CD4-positive, CD25-positive, alpha-beta regulatory T cell (primary cell): ENCODE data around the gene TUBGCP2. TPM values are rescaled to one million over a fixed set of nuclear protein-coding genes. Genes with fewer than 3 reads are reported as not detected.
A peak's percentile ranks its signal among the peaks of the same experiment; 100 is the strongest.

Experiments used
- ATAC-seq, 2 donors: fragments of 150-1000 bp; cut with Tn5 transposase; one replicate each; pipeline ENCODE4 v1.10.0; 2021; ENCODE audit warnings: low read depth in 2 of 2, moderate number of reproducible peaks in 2 of 2, moderate library complexity in 1 of 2
- DNase-seq, 3 donors: peaks; one replicate each; pipeline versions ENCODE4 v3.0.0 to v3.0.0-alpha.2; 2012 to 2022; ENCODE audit warnings: mixed read lengths in 1 of 3
- H3K27ac ChIP-seq: one replicate; pipeline ENCODE4 v1.7.0; 2013; ENCODE audit warnings: mild to moderate bottlenecking, low read length; ENCODE audit not compliant: insufficient read depth, poor library complexity, severe bottlenecking
- H3K27me3 ChIP-seq: one replicate; pipeline ENCODE4 v1.7.0; 2013; ENCODE audit warnings: low read length; ENCODE audit not compliant: control insufficient read depth, insufficient read depth
- H3K36me3 ChIP-seq: one replicate; pipeline ENCODE4 v1.7.0; 2013; ENCODE audit warnings: mild to moderate bottlenecking, low read length, moderate library complexity; ENCODE audit not compliant: control insufficient read depth, insufficient read depth
- H3K4me1 ChIP-seq: 2 replicates; pipeline ENCODE4 v1.7.0; 2013; ENCODE audit warnings: mild to moderate bottlenecking, low read length; ENCODE audit not compliant: insufficient read depth, control insufficient read depth, poor library complexity, severe bottlenecking
- H3K4me3 ChIP-seq: one replicate; pipeline ENCODE4 v1.7.0; 2013; ENCODE audit warnings: low read depth, mild to moderate bottlenecking, low read length, moderate library complexity
- H3K9me3 ChIP-seq, 2 experiments: 1 replicate in 1 of 2; 2 replicates in 1 of 2; pipeline ENCODE4 v1.7.0; 2013; ENCODE audit warnings: low read length in 2 of 2, mild to moderate bottlenecking in 1 of 2, moderate library complexity in 1 of 2; ENCODE audit not compliant: control insufficient read depth in 2 of 2
- H3K27ac Mint-ChIP-seq, 3 donors: one replicate each; pipeline ENCODE4 v1.8.0; 2020 to 2022; ENCODE audit warnings: mild to moderate bottlenecking in 3 of 3, mixed read lengths in 3 of 3, moderate library complexity in 2 of 3
- H3K27me3 Mint-ChIP-seq: one replicate; pipeline ENCODE4 v1.8.0; 2022; ENCODE audit warnings: mild to moderate bottlenecking, mixed read lengths
- H3K36me3 Mint-ChIP-seq: one replicate; pipeline ENCODE4 v1.8.0; 2020; ENCODE audit warnings: mixed read lengths
- H3K4me1 Mint-ChIP-seq, 4 donors: one replicate each; pipeline ENCODE4 v1.8.0; 2020 to 2022; ENCODE audit warnings: mixed read lengths in 4 of 4, mild to moderate bottlenecking in 1 of 4
- H3K4me3 Mint-ChIP-seq, 4 donors: one replicate each; pipeline ENCODE4 v1.8.0; 2020 to 2022; ENCODE audit warnings: mild to moderate bottlenecking in 4 of 4, mixed read lengths in 4 of 4, moderate library complexity in 3 of 4
- H3K9me3 Mint-ChIP-seq, 7 donors: one replicate each; pipeline ENCODE4 v1.8.0; 2020 to 2022; ENCODE audit warnings: mixed read lengths in 7 of 7, mild to moderate bottlenecking in 3 of 7, moderate library complexity in 2 of 7
- polyA plus RNA-seq, 4 donors: library from polyadenylated mRNA; unstranded; fragments of 300-500 nt; fragmentation: Illumina TruSeq; gene quantifications; one replicate each; pipeline ENCODE4 v1.2.3, GENCODE V29; 2021
- total RNA-seq: library from RNA; stranded (reverse); gene quantifications from one replicate; pipeline ENCODE4 v1.2.3, GENCODE V29; 2022

TUBGCP2 gene
- total and polyA plus RNA-seq, 5 donors from 2014 or later, result 23.5 to 73.8 (median 31.7) TPM

GRCh38 chr10:133347710-133348517 is 39.2 kb upstream of the TUBGCP2 start:
- no peak overlapping the region for H3K27ac ChIP-seq
- Mint-ChIP-seq H3K9me3 (peaks cover 0 to 2% (median 0%) of the 10 kb centered on the region in 7 donors), H3K27me3 (peaks cover 10% of the 10 kb centered on the region), H3K27ac (no peak overlapping the region), H3K4me1 (peaks cover 0 to 4% (median 2%) of the 10 kb centered on the region in 4 donors), H3K4me3 (no peak overlapping the region), H3K36me3 (no peaks in the 10 kb centered on the region)
- H3K27me3 ChIP-seq, result peaks cover 2% of the 10 kb centered on the region
- H3K4me3 ChIP-seq, result no peak overlapping the region
- no peak for DNase-seq
- H3K36me3 ChIP-seq, result no peaks in the 10 kb centered on the region
- no peaks in the 10 kb centered on the region for H3K4me1 ChIP-seq
- ATAC-seq, result no peak
- no peaks in the 10 kb centered on the region for H3K9me3 ChIP-seq

- Mint-ChIP-seq H3K4me3 (no peak overlapping the region), H3K9me3 (peaks cover 0 to 2% (median 0%) of the 10 kb centered on the region in 7 donors), H3K27me3 (peaks cover 6% of the 10 kb centered on the region), H3K36me3 (no peaks in the 10 kb centered on the region), H3K27ac (no peak overlapping the region), H3K4me1 (peaks cover 0 to 4% (median 2%) of the 10 kb centered on the region in 4 donors)
- Histone ChIP-seq H3K36me3 (no peaks in the 10 kb centered on the region), H3K9me3 (no peaks in the 10 kb centered on the region), H3K27ac (no peak overlapping the region), H3K27me3 (peaks cover 2% of the 10 kb centered on the region), H3K4me1 (no peaks in the 10 kb centered on the region), H3K4me3 (no peak overlapping the region)
- no peak for ATAC-seq
- DNase-seq, result no peak
These were observed 37.7 kb upstream of the TUBGCP2 start for GRCh38 chr10:133346413-133346812.

- no peak overlapping the region for H3K27ac Mint-ChIP-seq
- Histone ChIP-seq H3K4me3 (no peak overlapping the region), H3K4me1 (no peaks in the 10 kb centered on the region), H3K9me3 (no peaks in the 10 kb centered on the region), H3K27ac (no peak overlapping the region), H3K36me3 (no peaks in the 10 kb centered on the region), H3K27me3 (peaks cover 2% of the 10 kb centered on the region)
- H3K4me3 Mint-ChIP-seq, result no peak overlapping the region
- DNase-seq, result no peak
- no peak for ATAC-seq
- peaks cover 10% of the 10 kb centered on the region for H3K27me3 Mint-ChIP-seq
- peaks cover 0 to 3% (median 1%) of the 10 kb centered on the region in 4 donors for H3K4me1 Mint-ChIP-seq
- no peaks in the 10 kb centered on the region for H3K36me3 Mint-ChIP-seq
- peaks cover 0 to 2% (median 0%) of the 10 kb centered on the region in 7 donors for H3K9me3 Mint-ChIP-seq
These were observed 35.6 kb upstream of the TUBGCP2 start for GRCh38 chr10:133344236-133344635.

GRCh38 chr10:133343558-133343957 is 34.9 kb upstream of the TUBGCP2 start:
- Mint-ChIP-seq H3K9me3 (peaks cover 0 to 2% (median 0%) of the 10 kb centered on the region in 7 donors), H3K36me3 (no peaks in the 10 kb centered on the region), H3K27me3 (peaks cover 10% of the 10 kb centered on the region), H3K4me1 (no peaks in the 10 kb centered on the region), H3K27ac (no peak overlapping the region), H3K4me3 (no peak overlapping the region)
- ATAC-seq (no peak), DNase-seq (no peak)
- no peaks in the 10 kb centered on the region for H3K9me3 ChIP-seq
- no peak overlapping the region for H3K27ac ChIP-seq
- H3K4me3 ChIP-seq, result no peak overlapping the region
- H3K27me3 ChIP-seq, result peaks cover 2% of the 10 kb centered on the region
- H3K4me1 ChIP-seq, result no peaks in the 10 kb centered on the region
- no peaks in the 10 kb centered on the region for H3K36me3 ChIP-seq

GRCh38 chr10:133342942-133343341 is 34.3 kb upstream of the TUBGCP2 start:
- Mint-ChIP-seq H3K9me3 (peaks cover 0 to 2% (median 0%) of the 10 kb centered on the region in 7 donors), H3K4me3 (no peak overlapping the region), H3K4me1 (no peaks in the 10 kb centered on the region), H3K36me3 (no peaks in the 10 kb centered on the region), H3K27me3 (peaks cover 10% of the 10 kb centered on the region), H3K27ac (no peak overlapping the region)
- H3K36me3 ChIP-seq, result no peaks in the 10 kb centered on the region
- ATAC-seq, result no peak
- H3K27ac ChIP-seq, result no peak overlapping the region
- H3K4me3 ChIP-seq, result no peak overlapping the region
- peaks cover 2% of the 10 kb centered on the region for H3K27me3 ChIP-seq
- DNase-seq, result no peak
- H3K9me3 ChIP-seq, result no peaks in the 10 kb centered on the region
- H3K4me1 ChIP-seq, result no peaks in the 10 kb centered on the region

GRCh38 chr10:133341983-133342382 is 33.3 kb upstream of the TUBGCP2 start:
- H3K36me3 Mint-ChIP-seq, result no peaks in the 10 kb centered on the region
- H3K27me3 ChIP-seq, result peaks cover 2% of the 10 kb centered on the region
- H3K4me1 Mint-ChIP-seq, result no peaks in the 10 kb centered on the region
- peaks cover 0 to 2% (median 0%) of the 10 kb centered on the region in 7 donors for H3K9me3 Mint-ChIP-seq
- no peak for DNase-seq
- H3K9me3 ChIP-seq, result no peaks in the 10 kb centered on the region
- H3K4me1 ChIP-seq, result peaks cover 8% of the 10 kb centered on the region
- H3K27me3 Mint-ChIP-seq, result peaks cover 10% of the 10 kb centered on the region
- ATAC-seq, result no peak
- no peak overlapping the region for H3K27ac ChIP-seq
- no peaks in the 10 kb centered on the region for H3K36me3 ChIP-seq
- peak overlapping the region in 1 of 4 donors; percentile 3 for H3K4me3 Mint-ChIP-seq
- no peak overlapping the region for H3K27ac Mint-ChIP-seq
- H3K4me3 ChIP-seq, result no peak overlapping the region

GRCh38 chr10:133339708-133340380 is 31.2 kb upstream of the TUBGCP2 start:
- H3K27me3 Mint-ChIP-seq, result peaks cover 4% of the 10 kb centered on the region
- H3K4me3 Mint-ChIP-seq, result no peak overlapping the region
- peaks cover 0 to under 1% (median 0%) of the 10 kb centered on the region in 4 donors for H3K4me1 Mint-ChIP-seq
- no peak overlapping the region for H3K27ac Mint-ChIP-seq
- ATAC-seq (no peak), DNase-seq (no peak)
- Histone ChIP-seq H3K9me3 (no peaks in the 10 kb centered on the region), H3K4me1 (peaks cover 29% of the 10 kb centered on the region), H3K4me3 (no peak overlapping the region), H3K36me3 (no peaks in the 10 kb centered on the region), H3K27ac (no peak overlapping the region), H3K27me3 (peaks cover 2% of the 10 kb centered on the region)
- peaks cover 0 to 2% (median 0%) of the 10 kb centered on the region in 7 donors for H3K9me3 Mint-ChIP-seq
- no peaks in the 10 kb centered on the region for H3K36me3 Mint-ChIP-seq
